ENCODE results near the gene MINDY4. TPM values are rescaled to one million over a fixed set of nuclear protein-coding genes. Genes with fewer than 3 reads are reported as not detected.

Gene MINDY4
- total and polyA plus RNA-seq, 2 of the 13 experiments (the other 11 are each of a cell fraction or from before 2014, with no cell fraction given) = not detected

DNA sequence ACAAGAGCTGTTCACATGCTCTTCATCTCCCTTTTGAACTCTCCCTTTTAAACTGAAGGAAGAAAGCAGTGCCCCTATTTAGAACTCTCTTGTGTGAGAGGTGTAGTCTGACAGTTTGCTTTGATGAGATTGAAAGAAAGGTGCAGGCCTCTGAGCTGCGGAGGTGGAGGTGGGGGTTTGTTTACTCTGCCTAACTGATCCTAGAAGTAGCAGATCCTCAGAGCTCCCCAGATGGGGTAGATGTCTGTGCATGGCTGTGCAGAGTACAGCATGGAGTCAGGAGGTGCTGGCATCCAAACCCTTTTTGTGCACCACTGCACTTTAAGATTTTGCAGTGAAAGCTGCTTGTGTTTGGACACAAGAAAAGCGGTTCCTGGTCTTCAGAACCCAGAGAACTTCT is 58.3 kb downstream of the MINDY4 start:
- POLR2A ChIA-PET = no interaction called here
- FAIRE-seq (no peak), ATAC-seq (no peak), DNase-seq (ENCODE audit: low spot score) (no peak)
- WGBS (ENCODE audit: low lambda C conversion rate) = 0% methylated on average over 2 of the region's 2 CpGs
- no peaks in the 10 kb centered on the region for H3K79me2 ChIP-seq (ENCODE audit: insufficient read depth, low read length)
- H3K4me1 ChIP-seq (ENCODE audit: insufficient read depth, low read length) = no peaks in the 10 kb centered on the region
- no peak overlapping the region for H3K4me3 ChIP-seq (replicated peaks in 1 of 3; ENCODE audit: insufficient read depth in 1 of 3, low read depth in 2 of 3, low read length in 3 of 3)
- H3K9ac ChIP-seq (ENCODE audit: insufficient read depth, low read depth, low read length) = no peak overlapping the region
- H3K4me2 ChIP-seq (ENCODE audit: low read depth, low read length) = no peak overlapping the region
- BruUV-seq (replicated peaks) = no TSS peak
- no peaks in the 10 kb centered on the region for H4K20me1 ChIP-seq (ENCODE audit: insufficient read depth, low read length)
- peaks cover 18% of the 10 kb centered on the region; the same call in 1 of the 2 replicates for H3K9me3 ChIP-seq (ENCODE audit: low read length)
- CTCF ChIA-PET (ENCODE audit: low intra/inter-chr PET ratio, low total read pairs) = no interaction called here
- H2AFZ ChIP-seq (ENCODE audit: low read length) = no peak overlapping the region
- in situ Hi-C loops (cut with HindIII; ENCODE audit: extremely low pct_ligation_motif_present, low pct_unique_long_range_greater_than_20kb) (no loop called here), intact Hi-C loops (cut with micrococcal nuclease; ENCODE audit: unreplicated experiment) (no loop called here)
- no peaks in the 10 kb centered on the region; a peak in 1 of 5 replicates for H3K27me3 ChIP-seq (ENCODE audit: control insufficient read depth in 1 of 2, insufficient read depth in 2 of 2, low read length in 2 of 2)
- TF ChIP-seq ZNF577 (CRISPR knock-in tag; IDR thresholded peaks at IDR 0.05; ENCODE audit: borderline replicate concordance, low read depth) (no peak), KLF9 (CRISPR knock-in tag; IDR thresholded peaks at IDR 0.05; ENCODE audit: low read depth) (no peak), GTF2F1 (IDR thresholded peaks at IDR 0.05; ENCODE audit: low read length) (no peak), ARNT2 (CRISPR knock-in tag; IDR thresholded peaks at IDR 0.05; ENCODE audit: low read depth) (no peak), YEATS4 (CRISPR knock-in tag; IDR thresholded peaks at IDR 0.05; ENCODE audit: borderline replicate concordance) (no peak), ZKSCAN5 (CRISPR knock-in tag; IDR thresholded peaks at IDR 0.05) (no peak), EZH2 (conservative IDR thresholded peaks at IDR 0.05; ENCODE audit: low read depth, low read length) (no peak), EEA1 (CRISPR knock-in tag; IDR thresholded peaks at IDR 0.05; ENCODE audit: borderline replicate concordance) (no peak), ZNF550 (CRISPR knock-in tag; IDR thresholded peaks at IDR 0.05; ENCODE audit: borderline replicate concordance) (no peak), ZNF792 (CRISPR knock-in tag; IDR thresholded peaks at IDR 0.05) (no peak)
- TF ChIP-seq, protein P1, sequence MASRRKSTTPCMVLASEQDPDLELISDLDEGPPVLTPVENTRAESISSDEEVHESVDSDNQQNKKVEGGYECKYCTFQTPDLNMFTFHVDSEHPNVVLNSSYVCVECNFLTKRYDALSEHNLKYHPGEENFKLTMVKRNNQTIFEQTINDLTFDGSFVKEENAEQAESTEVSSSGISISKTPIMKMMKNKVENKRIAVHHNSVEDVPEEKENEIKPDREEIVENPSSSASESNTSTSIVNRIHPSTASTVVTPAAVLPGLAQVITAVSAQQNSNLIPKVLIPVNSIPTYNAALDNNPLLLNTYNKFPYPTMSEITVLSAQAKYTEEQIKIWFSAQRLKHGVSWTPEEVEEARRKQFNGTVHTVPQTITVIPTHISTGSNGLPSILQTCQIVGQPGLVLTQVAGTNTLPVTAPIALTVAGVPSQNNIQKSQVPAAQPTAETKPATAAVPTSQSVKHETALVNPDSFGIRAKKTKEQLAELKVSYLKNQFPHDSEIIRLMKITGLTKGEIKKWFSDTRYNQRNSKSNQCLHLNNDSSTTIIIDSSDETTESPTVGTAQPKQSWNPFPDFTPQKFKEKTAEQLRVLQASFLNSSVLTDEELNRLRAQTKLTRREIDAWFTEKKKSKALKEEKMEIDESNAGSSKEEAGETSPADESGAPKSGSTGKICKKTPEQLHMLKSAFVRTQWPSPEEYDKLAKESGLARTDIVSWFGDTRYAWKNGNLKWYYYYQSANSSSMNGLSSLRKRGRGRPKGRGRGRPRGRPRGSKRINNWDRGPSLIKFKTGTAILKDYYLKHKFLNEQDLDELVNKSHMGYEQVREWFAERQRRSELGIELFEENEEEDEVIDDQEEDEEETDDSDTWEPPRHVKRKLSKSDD (CRISPR knock-in tag; IDR thresholded peaks at IDR 0.05; ENCODE audit: low read depth) = no peak
- TF ChIP-seq, protein P2, sequence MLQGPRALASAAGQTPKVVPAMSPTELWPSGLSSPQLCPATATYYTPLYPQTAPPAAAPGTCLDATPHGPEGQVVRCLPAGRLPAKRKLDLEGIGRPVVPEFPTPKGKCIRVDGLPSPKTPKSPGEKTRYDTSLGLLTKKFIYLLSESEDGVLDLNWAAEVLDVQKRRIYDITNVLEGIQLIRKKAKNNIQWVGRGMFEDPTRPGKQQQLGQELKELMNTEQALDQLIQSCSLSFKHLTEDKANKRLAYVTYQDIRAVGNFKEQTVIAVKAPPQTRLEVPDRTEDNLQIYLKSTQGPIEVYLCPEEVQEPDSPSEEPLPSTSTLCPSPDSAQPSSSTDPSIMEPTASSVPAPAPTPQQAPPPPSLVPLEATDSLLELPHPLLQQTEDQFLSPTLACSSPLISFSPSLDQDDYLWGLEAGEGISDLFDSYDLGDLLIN (CRISPR knock-in tag; IDR thresholded peaks at IDR 0.05; ENCODE audit: borderline replicate concordance) = no peak
- TF ChIP-seq, protein P3, sequence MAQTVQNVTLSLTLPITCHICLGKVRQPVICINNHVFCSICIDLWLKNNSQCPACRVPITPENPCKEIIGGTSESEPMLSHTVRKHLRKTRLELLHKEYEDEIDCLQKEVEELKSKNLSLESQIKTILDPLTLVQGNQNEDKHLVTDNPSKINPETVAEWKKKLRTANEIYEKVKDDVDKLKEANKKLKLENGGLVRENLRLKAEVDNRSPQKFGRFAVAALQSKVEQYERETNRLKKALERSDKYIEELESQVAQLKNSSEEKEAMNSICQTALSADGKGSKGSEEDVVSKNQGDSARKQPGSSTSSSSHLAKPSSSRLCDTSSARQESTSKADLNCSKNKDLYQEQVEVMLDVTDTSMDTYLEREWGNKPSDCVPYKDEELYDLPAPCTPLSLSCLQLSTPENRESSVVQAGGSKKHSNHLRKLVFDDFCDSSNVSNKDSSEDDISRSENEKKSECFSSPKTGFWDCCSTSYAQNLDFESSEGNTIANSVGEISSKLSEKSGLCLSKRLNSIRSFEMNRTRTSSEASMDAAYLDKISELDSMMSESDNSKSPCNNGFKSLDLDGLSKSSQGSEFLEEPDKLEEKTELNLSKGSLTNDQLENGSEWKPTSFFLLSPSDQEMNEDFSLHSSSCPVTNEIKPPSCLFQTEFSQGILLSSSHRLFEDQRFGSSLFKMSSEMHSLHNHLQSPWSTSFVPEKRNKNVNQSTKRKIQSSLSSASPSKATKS (CRISPR knock-in tag; IDR thresholded peaks at IDR 0.05) = no peak
- TF ChIP-seq, protein P4, sequence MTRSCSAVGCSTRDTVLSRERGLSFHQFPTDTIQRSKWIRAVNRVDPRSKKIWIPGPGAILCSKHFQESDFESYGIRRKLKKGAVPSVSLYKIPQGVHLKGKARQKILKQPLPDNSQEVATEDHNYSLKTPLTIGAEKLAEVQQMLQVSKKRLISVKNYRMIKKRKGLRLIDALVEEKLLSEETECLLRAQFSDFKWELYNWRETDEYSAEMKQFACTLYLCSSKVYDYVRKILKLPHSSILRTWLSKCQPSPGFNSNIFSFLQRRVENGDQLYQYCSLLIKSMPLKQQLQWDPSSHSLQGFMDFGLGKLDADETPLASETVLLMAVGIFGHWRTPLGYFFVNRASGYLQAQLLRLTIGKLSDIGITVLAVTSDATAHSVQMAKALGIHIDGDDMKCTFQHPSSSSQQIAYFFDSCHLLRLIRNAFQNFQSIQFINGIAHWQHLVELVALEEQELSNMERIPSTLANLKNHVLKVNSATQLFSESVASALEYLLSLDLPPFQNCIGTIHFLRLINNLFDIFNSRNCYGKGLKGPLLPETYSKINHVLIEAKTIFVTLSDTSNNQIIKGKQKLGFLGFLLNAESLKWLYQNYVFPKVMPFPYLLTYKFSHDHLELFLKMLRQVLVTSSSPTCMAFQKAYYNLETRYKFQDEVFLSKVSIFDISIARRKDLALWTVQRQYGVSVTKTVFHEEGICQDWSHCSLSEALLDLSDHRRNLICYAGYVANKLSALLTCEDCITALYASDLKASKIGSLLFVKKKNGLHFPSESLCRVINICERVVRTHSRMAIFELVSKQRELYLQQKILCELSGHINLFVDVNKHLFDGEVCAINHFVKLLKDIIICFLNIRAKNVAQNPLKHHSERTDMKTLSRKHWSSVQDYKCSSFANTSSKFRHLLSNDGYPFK (CRISPR knock-in tag; IDR thresholded peaks at IDR 0.05; ENCODE audit: borderline replicate concordance) = no peak
- H3K36me3 ChIP-seq (replicated peaks in 1 of 2; ENCODE audit: control insufficient read depth in 1 of 2, insufficient read depth in 2 of 2, low read length in 2 of 2) = no peaks in the 10 kb centered on the region
- no peak overlapping the region for H3K27ac ChIP-seq (ENCODE audit: extremely low read length, insufficient read depth, low read length)

Measured in HepG2 (cell line).